Measurements from ENCODE around the gene OR4C46. TPM values are rescaled to one million over a fixed set of nuclear protein-coding genes. Genes with fewer than 3 reads are reported as not detected.
"Not testable (repeated sequence)": the region's sequence is repeated elsewhere in the genome, so short reads cannot be mapped to it uniquely, and the experiment has no call there.

Gene OR4C46
- polyA plus RNA-seq (2013, experiment 1 of 2): not detected
- polyA plus RNA-seq (2013, experiment 2 of 2): not detected

GRCh38 chr11:54603898-54604297 is at the start of gene OR4C46:
Gene OR4C46, minus strand, starts transcription at chr11:54603998. Its CDS starts 0 bp downstream, at chr11:54603998.
- 35% methylated on average over 1 of the region's 1 CpG for WGBS
- peaks cover 12% of the 10 kb centered on the region for H3K9me3 ChIP-seq (ENCODE audit: control insufficient read depth, low read length)
- no peaks in the 10 kb centered on the region for H3K27me3 ChIP-seq (ENCODE audit: control insufficient read depth in 1 of 2, insufficient read depth in 1 of 2, low read length in 2 of 2)
- H2AK5ac ChIP-seq (ENCODE audit: low read length, severe bottlenecking): no peak within 1 kb of the TSS
- H3K4me1 ChIP-seq (ENCODE audit: control insufficient read depth, insufficient read depth, low read depth, low read length): no peaks in the 10 kb centered on the region
- H3K4me2 ChIP-seq (ENCODE audit: low read length, poor library complexity, severe bottlenecking): no peak within 1 kb of the TSS
- DNase-seq: no peak
- no peak within 1 kb of the TSS for H2BK120ac ChIP-seq (ENCODE audit: low read depth, low read length)
- H4K91ac ChIP-seq (ENCODE audit: low read length): no peak within 1 kb of the TSS
- H2AFZ ChIP-seq (ENCODE audit: low read depth, low read length): no peak within 1 kb of the TSS
- no peak within 1 kb of the TSS for H3K14ac ChIP-seq (ENCODE audit: low read length in 2 of 2)
- H4K8ac ChIP-seq (ENCODE audit: low read length): no peak within 1 kb of the TSS
- H3K18ac ChIP-seq (ENCODE audit: low read depth in 1 of 2, low read length in 2 of 2): no peak within 1 kb of the TSS
- H2BK15ac ChIP-seq (ENCODE audit: low read depth, poor library complexity, severe bottlenecking): no peak within 1 kb of the TSS
- H3K79me1 ChIP-seq (replicated peaks; ENCODE audit: low read length, poor library complexity, severe bottlenecking): no peaks in the 10 kb centered on the region
- no peaks in the 10 kb centered on the region for H3K36me3 ChIP-seq (ENCODE audit: control insufficient read depth in 1 of 2, insufficient read depth in 2 of 2, low read depth in 1 of 2, low read length in 2 of 2)
- H3K4me3 ChIP-seq (ENCODE audit: insufficient read depth in 1 of 2, low read depth in 1 of 2, low read length in 2 of 2): no peak within 1 kb of the TSS
- no peak within 1 kb of the TSS for H3K27ac ChIP-seq (ENCODE audit: low read length, poor library complexity, severe bottlenecking)
- no peak within 1 kb of the TSS for H2BK5ac ChIP-seq (ENCODE audit: low read depth, low read length, poor library complexity, severe bottlenecking)
- no peak within 1 kb of the TSS for H3K9ac ChIP-seq (ENCODE audit: low read length)
- no peak within 1 kb of the TSS for H2BK12ac ChIP-seq (ENCODE audit: low read length in 2 of 2)
- H3K23ac ChIP-seq (ENCODE audit: low read length in 2 of 2): no peak within 1 kb of the TSS
- H3K4ac ChIP-seq (ENCODE audit: low read depth in 1 of 2, low read length in 2 of 2): no peak within 1 kb of the TSS

DNA sequence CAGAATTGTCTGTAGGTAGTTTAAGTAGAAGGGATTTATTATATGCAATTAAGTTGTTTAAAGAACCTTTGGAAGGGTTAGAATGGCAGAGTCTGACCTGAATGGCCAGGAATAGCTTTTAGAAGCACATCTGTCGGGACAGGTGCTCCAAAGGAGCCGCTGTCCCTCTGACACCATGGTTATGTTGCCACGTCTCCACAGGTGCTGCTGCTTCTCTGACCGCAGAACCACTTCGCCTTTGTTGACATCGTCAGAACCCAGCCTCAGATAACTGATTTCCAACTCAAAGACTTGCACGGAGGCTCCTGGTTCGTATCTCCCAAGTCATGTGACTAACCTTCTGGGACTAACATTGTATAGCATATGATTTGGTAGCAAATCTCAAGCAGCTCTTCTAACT is 41.8 kb upstream of the OR4C46 start:
- not testable (repeated sequence) for H2BK120ac ChIP-seq (ENCODE audit: low read depth, low read length); H3K27ac ChIP-seq (ENCODE audit: low read length, poor library complexity, severe bottlenecking)

GRCh38 chr11:54561439-54561838 is 42.4 kb downstream of the OR4C46 start:
- H2BK120ac ChIP-seq (ENCODE audit: low read depth, low read length); H4K8ac ChIP-seq (ENCODE audit: low read length); H3K36me3 ChIP-seq (ENCODE audit: control insufficient read depth in 1 of 2, insufficient read depth in 2 of 2, low read depth in 1 of 2, low read length in 2 of 2); H3K4me2 ChIP-seq (ENCODE audit: low read length, poor library complexity, severe bottlenecking); H3K23ac ChIP-seq (ENCODE audit: low read length in 2 of 2); H4K91ac ChIP-seq (ENCODE audit: low read length); H2BK15ac ChIP-seq (ENCODE audit: low read depth, poor library complexity, severe bottlenecking); H3K9ac ChIP-seq (ENCODE audit: low read length); H2BK12ac ChIP-seq (ENCODE audit: low read length in 2 of 2); H3K18ac ChIP-seq (ENCODE audit: low read depth in 1 of 2, low read length in 2 of 2); H2AK5ac ChIP-seq (ENCODE audit: low read length, severe bottlenecking); H3K4ac ChIP-seq (ENCODE audit: low read depth in 1 of 2, low read length in 2 of 2); H3K4me3 ChIP-seq (ENCODE audit: insufficient read depth in 1 of 2, low read depth in 1 of 2, low read length in 2 of 2); H3K27ac ChIP-seq (ENCODE audit: low read length, poor library complexity, severe bottlenecking); H3K14ac ChIP-seq (ENCODE audit: low read length in 2 of 2); H3K27me3 ChIP-seq (ENCODE audit: control insufficient read depth in 1 of 2, insufficient read depth in 1 of 2, low read length in 2 of 2); H2BK5ac ChIP-seq (ENCODE audit: low read depth, low read length, poor library complexity, severe bottlenecking); DNase-seq; H2AFZ ChIP-seq (ENCODE audit: low read depth, low read length); H3K4me1 ChIP-seq (ENCODE audit: control insufficient read depth, insufficient read depth, low read depth, low read length); H3K79me1 ChIP-seq (replicated peaks; ENCODE audit: low read length, poor library complexity, severe bottlenecking): not testable (repeated sequence)
- 61% methylated on average over 2 of the region's 3 CpGs for WGBS
- H3K9me3 ChIP-seq (ENCODE audit: control insufficient read depth, low read length): peaks cover 28% of the 10 kb centered on the region

More for the DNA sequence above, 41.8 kb upstream of the OR4C46 start:
- H3K23ac ChIP-seq (ENCODE audit: low read length in 2 of 2); H4K8ac ChIP-seq (ENCODE audit: low read length); H2AFZ ChIP-seq (ENCODE audit: low read depth, low read length); H4K91ac ChIP-seq (ENCODE audit: low read length); H3K27me3 ChIP-seq (ENCODE audit: control insufficient read depth in 1 of 2, insufficient read depth in 1 of 2, low read length in 2 of 2); H3K4me1 ChIP-seq (ENCODE audit: control insufficient read depth, insufficient read depth, low read depth, low read length); H3K36me3 ChIP-seq (ENCODE audit: control insufficient read depth in 1 of 2, insufficient read depth in 2 of 2, low read depth in 1 of 2, low read length in 2 of 2); H2BK12ac ChIP-seq (ENCODE audit: low read length in 2 of 2); H2BK15ac ChIP-seq (ENCODE audit: low read depth, poor library complexity, severe bottlenecking); H3K14ac ChIP-seq (ENCODE audit: low read length in 2 of 2); H3K18ac ChIP-seq (ENCODE audit: low read depth in 1 of 2, low read length in 2 of 2); H3K79me1 ChIP-seq (replicated peaks; ENCODE audit: low read length, poor library complexity, severe bottlenecking); H3K9ac ChIP-seq (ENCODE audit: low read length); H2AK5ac ChIP-seq (ENCODE audit: low read length, severe bottlenecking); H2BK5ac ChIP-seq (ENCODE audit: low read depth, low read length, poor library complexity, severe bottlenecking); H3K4me2 ChIP-seq (ENCODE audit: low read length, poor library complexity, severe bottlenecking); DNase-seq; H3K4me3 ChIP-seq (ENCODE audit: insufficient read depth in 1 of 2, low read depth in 1 of 2, low read length in 2 of 2); H3K4ac ChIP-seq (ENCODE audit: low read depth in 1 of 2, low read length in 2 of 2); H3K9me3 ChIP-seq (ENCODE audit: control insufficient read depth, low read length): not testable (repeated sequence)
- WGBS: 76% methylated on average over 4 of the region's 8 CpGs

GRCh38 chr11:54558919-54559318 is 44.9 kb downstream of the OR4C46 start:
- Histone ChIP-seq H3K23ac (ENCODE audit: low read length in 2 of 2) (no peak overlapping the region), H3K18ac (ENCODE audit: low read depth in 1 of 2, low read length in 2 of 2) (no peak overlapping the region), H3K79me1 (replicated peaks; ENCODE audit: low read length, poor library complexity, severe bottlenecking) (no peaks in the 10 kb centered on the region), H3K27me3 (ENCODE audit: control insufficient read depth in 1 of 2, insufficient read depth in 1 of 2, low read length in 2 of 2) (no peaks in the 10 kb centered on the region), H3K9ac (ENCODE audit: low read length) (no peak overlapping the region), H2BK5ac (ENCODE audit: low read depth, low read length, poor library complexity, severe bottlenecking) (no peak overlapping the region), H2BK120ac (ENCODE audit: low read depth, low read length) (no peak overlapping the region), H3K4ac (ENCODE audit: low read depth in 1 of 2, low read length in 2 of 2) (no peak overlapping the region), H3K4me1 (ENCODE audit: control insufficient read depth, insufficient read depth, low read depth, low read length) (no peaks in the 10 kb centered on the region), H3K36me3 (ENCODE audit: control insufficient read depth in 1 of 2, insufficient read depth in 2 of 2, low read depth in 1 of 2, low read length in 2 of 2) (no peaks in the 10 kb centered on the region), H3K14ac (ENCODE audit: low read length in 2 of 2) (no peak overlapping the region), H2AK5ac (ENCODE audit: low read length, severe bottlenecking) (no peak overlapping the region), H3K4me3 (ENCODE audit: insufficient read depth in 1 of 2, low read depth in 1 of 2, low read length in 2 of 2) (no peak overlapping the region), H4K91ac (ENCODE audit: low read length) (no peak overlapping the region), H2AFZ (ENCODE audit: low read depth, low read length) (no peak overlapping the region), H3K27ac (ENCODE audit: low read length, poor library complexity, severe bottlenecking) (no peak overlapping the region), H2BK12ac (ENCODE audit: low read length in 2 of 2) (no peak overlapping the region), H3K9me3 (ENCODE audit: control insufficient read depth, low read length) (peaks cover 21% of the 10 kb centered on the region), H3K4me2 (ENCODE audit: low read length, poor library complexity, severe bottlenecking) (no peak overlapping the region), H4K8ac (ENCODE audit: low read length) (no peak overlapping the region), H2BK15ac (ENCODE audit: low read depth, poor library complexity, severe bottlenecking) (no peak overlapping the region)
- WGBS: 78% methylated on average over 1 of the region's 3 CpGs
- no peak for DNase-seq

All from mesenchymal stem cell (in vitro differentiated cells and primary cell).